Right lung (tissue), 5 donors: ENCODE measurements around the gene CPAMD8. TPM values are rescaled to one million over a fixed set of nuclear protein-coding genes. Genes with fewer than 3 reads are reported as not detected.
A peak's percentile ranks its signal among the peaks of the same experiment; 100 is the strongest.
"Not testable (repeated sequence)": the region's sequence is repeated elsewhere in the genome, so short reads cannot be mapped to it uniquely, and the experiment has no call there.

Experiments used
- DNase-seq, 2 donors: peaks; one replicate each; pipeline ENCODE4 v3.0.0-alpha.2; 2013
- polyA plus RNA-seq, 5 donors: library from polyadenylated mRNA; unstranded; fragments of 120-200 nt; gene quantifications; one replicate each; pipeline versions ENCODE4 v1.2.1 to v1.2.3, GENCODE V29; 2013; ENCODE audit warnings: inconsistent platforms in 1 of 5, low replicate concordance in 1 of 5; ENCODE audit not compliant: insufficient read length in 5 of 5, insufficient read depth in 1 of 5

Gene CPAMD8
- polyA plus RNA-seq, 5 donors, result 52.7 to 89.9 (median 62.8) TPM

GRCh38 chr19:17002455-17002854 is 24.2 kb downstream of the CPAMD8 start:
- DNase-seq, result no peak

GRCh38 chr19:17001603-17002183 is 24.9 kb downstream of the CPAMD8 start:
- DNase-seq, result no peak

- no peak for DNase-seq
Measured at GRCh38 chr19:16998635-16999194, 27.9 kb downstream of the CPAMD8 start.

GRCh38 chr19:16996838-16997490 is 29.6 kb downstream of the CPAMD8 start:
- not testable (repeated sequence) for DNase-seq

GRCh38 chr19:16988661-16989060 is 37.9 kb downstream of the CPAMD8 start:
- DNase-seq, result no peak

- no peak for DNase-seq
Measured at GRCh38 chr19:16985403-16985802, 41.2 kb downstream of the CPAMD8 start.

GRCh38 chr19:16982586-16982985 is 44.0 kb downstream of the CPAMD8 start:
- DNase-seq, result not testable (repeated sequence)

GRCh38 chr19:16978839-16979802 is 47.5 kb downstream of the CPAMD8 start:
- DNase-seq, result no peak

- no peak for DNase-seq
Measured at GRCh38 chr19:16978156-16978555, 48.5 kb downstream of the CPAMD8 start.

GRCh38 chr19:16977306-16977705 is 49.3 kb downstream of the CPAMD8 start:
- no peak for DNase-seq

GRCh38 chr19:16976446-16976845 is 50.2 kb downstream of the CPAMD8 start:
- no peak for DNase-seq

- DNase-seq, result no peak
Measured at GRCh38 chr19:16970821-16971220, 55.8 kb downstream of the CPAMD8 start.

- DNase-seq, result no peak
Measured at GRCh38 chr19:16969135-16969534, 57.5 kb downstream of the CPAMD8 start.

- not testable (repeated sequence) for DNase-seq
Measured at GRCh38 chr19:16960996-16961822, 65.4 kb downstream of the CPAMD8 start.

- DNase-seq, result not testable (repeated sequence)
Measured at GRCh38 chr19:16958277-16958676, 68.3 kb downstream of the CPAMD8 start.

- no peak for DNase-seq
Measured at GRCh38 chr19:16957855-16958254, 68.8 kb downstream of the CPAMD8 start.

GRCh38 chr19:16957151-16957701 is 69.4 kb downstream of the CPAMD8 start:
- peak; percentile 5 to 6 for DNase-seq

- no peak for DNase-seq
Measured at GRCh38 chr19:16955161-16955560, 71.4 kb downstream of the CPAMD8 start.

GRCh38 chr19:16952046-16952445 is 74.6 kb downstream of the CPAMD8 start:
- no peak for DNase-seq

GRCh38 chr19:16951529-16951928 is 75.1 kb downstream of the CPAMD8 start:
- DNase-seq, result no peak

GRCh38 chr19:16949496-16950023 is 77.0 kb downstream of the CPAMD8 start:
- DNase-seq, result no peak
